Stimulated activated CD4-positive, alpha-beta T cell treated with anti-CD3 and anti-CD28 coated beads, Interleukin-2, amount 100 ng/mL, for 48 hours (primary cell): Measurements from ENCODE around the gene EDARADD.
A peak's percentile ranks its signal among the peaks of the same experiment; 100 is the strongest.

Experiments
- DNase-seq, 2 donors: peaks; one replicate each; pipeline ENCODE4 v3.0.0-alpha.2; 2020

EDARADD gene

GRCh38 chr1:236394879-236395229 lies 768 bp downstream of the EDARADD start:
- DNase-seq: no peak

GRCh38 chr1:236395230-236395946 lies 1.3 kb downstream of the EDARADD start:
- DNase-seq: peak; percentile 23 to 24

- no peak for DNase-seq
Measured at GRCh38 chr1:236395947-236396664, 2.0 kb downstream of the EDARADD start.

GRCh38 chr1:236396665-236397043 lies 2.6 kb downstream of the EDARADD start:
- no peak for DNase-seq

GRCh38 chr1:236397173-236397759 lies 3.2 kb downstream of the EDARADD start:
- no peak for DNase-seq

- no peak for DNase-seq
Measured at GRCh38 chr1:236398538-236398937, 4.5 kb downstream of the EDARADD start.

GRCh38 chr1:236400061-236400603 lies 6.0 kb downstream of the EDARADD start:
- DNase-seq: no peak

GRCh38 chr1:236401698-236402097 lies 7.6 kb downstream of the EDARADD start:
- no peak for DNase-seq

- no peak for DNase-seq
Measured at GRCh38 chr1:236403905-236404696, 10.0 kb downstream of the EDARADD start.

GRCh38 chr1:236407059-236407458 lies 13.0 kb downstream of the EDARADD start:
- no peak for DNase-seq

GRCh38 chr1:236413688-236414087 lies 19.6 kb downstream of the EDARADD start:
- DNase-seq: no peak

- no peak for DNase-seq
Measured at GRCh38 chr1:236416165-236416564, 22.1 kb downstream of the EDARADD start.

- no peak for DNase-seq
Measured at GRCh38 chr1:236417336-236417735, 23.2 kb downstream of the EDARADD start.

- DNase-seq: no peak
Measured at GRCh38 chr1:236419502-236419901, 25.4 kb downstream of the EDARADD start.

- no peak for DNase-seq
Measured at GRCh38 chr1:236421022-236421421, 26.9 kb downstream of the EDARADD start.

- no peak for DNase-seq
Measured at GRCh38 chr1:236421850-236422516, 27.9 kb downstream of the EDARADD start.

- DNase-seq: no peak
Measured at GRCh38 chr1:236422517-236422876, 28.4 kb downstream of the EDARADD start.

GRCh38 chr1:236425031-236425663 lies 31.1 kb downstream of the EDARADD start:
- no peak for DNase-seq

- DNase-seq: no peak
Measured at GRCh38 chr1:236426215-236426614, 32.1 kb downstream of the EDARADD start.

GRCh38 chr1:236429715-236430274 lies 35.7 kb downstream of the EDARADD start:
- DNase-seq: no peak

GRCh38 chr1:236433819-236434315 lies 39.8 kb downstream of the EDARADD start:
- DNase-seq: no peak

GRCh38 chr1:236438614-236439013 lies 44.5 kb downstream of the EDARADD start:
- no peak for DNase-seq
